ENCODE measurements around the gene CYP19A1.
A peak's percentile ranks its signal among the peaks of the same experiment; 100 is the strongest.
"Not testable (repeated sequence)": the region's sequence is repeated elsewhere in the genome, so short reads cannot be mapped to it uniquely, and the experiment has no call there.

CYP19A1 gene

GRCh38 chr15:51285399-51285798 lies 53.0 kb downstream of the CYP19A1 start:
- DNase-seq (ENCODE audit: extremely low read depth, insufficient read length) = no peak
- Histone ChIP-seq H3K36me3 (ENCODE audit: control insufficient read depth, insufficient read depth, low read length) (no peaks in the 10 kb centered on the region), H3K27me3 (replicated peaks; ENCODE audit: control insufficient read depth, insufficient read depth, low read length) (peaks cover 4% of the 10 kb centered on the region), H3K4me3 (replicated peaks; ENCODE audit: low read depth, low read length) (no peak overlapping the region)
- no peak for TF ChIP-seq CTCF (IDR thresholded peaks at IDR 0.05; ENCODE audit: insufficient read depth, low read length, poor library complexity, severe bottlenecking)

GRCh38 chr15:51284871-51285270 lies 53.5 kb downstream of the CYP19A1 start:
- Histone ChIP-seq H3K36me3 (ENCODE audit: control insufficient read depth, insufficient read depth, low read length) (no peaks in the 10 kb centered on the region), H3K4me3 (replicated peaks; ENCODE audit: low read depth, low read length) (no peak overlapping the region), H3K27me3 (replicated peaks; ENCODE audit: control insufficient read depth, insufficient read depth, low read length) (peaks cover 4% of the 10 kb centered on the region)
- no peak for TF ChIP-seq CTCF (IDR thresholded peaks at IDR 0.05; ENCODE audit: insufficient read depth, low read length, poor library complexity, severe bottlenecking)
- DNase-seq (ENCODE audit: extremely low read depth, insufficient read length) = no peak

GRCh38 chr15:51283026-51283425 lies 55.4 kb downstream of the CYP19A1 start:
- Histone ChIP-seq H3K4me3 (replicated peaks; ENCODE audit: low read depth, low read length) (no peak overlapping the region), H3K27me3 (replicated peaks; ENCODE audit: control insufficient read depth, insufficient read depth, low read length) (peaks cover 3% of the 10 kb centered on the region), H3K36me3 (ENCODE audit: control insufficient read depth, insufficient read depth, low read length) (no peaks in the 10 kb centered on the region)
- DNase-seq (ENCODE audit: extremely low read depth, insufficient read length) = peak; percentile 16
- peak; percentile 38 for TF ChIP-seq CTCF (IDR thresholded peaks at IDR 0.05; ENCODE audit: insufficient read depth, low read length, poor library complexity, severe bottlenecking)

- H3K4me3 ChIP-seq (replicated peaks; ENCODE audit: low read depth, low read length); H3K27me3 ChIP-seq (replicated peaks; ENCODE audit: control insufficient read depth, insufficient read depth, low read length); DNase-seq (ENCODE audit: extremely low read depth, insufficient read length); H3K36me3 ChIP-seq (ENCODE audit: control insufficient read depth, insufficient read depth, low read length): not testable (repeated sequence)
Observed at GRCh38 chr15:51282241-51282640, 56.2 kb downstream of the CYP19A1 start.

GRCh38 chr15:51281368-51281967 lies 56.9 kb downstream of the CYP19A1 start:
- TF ChIP-seq CTCF (IDR thresholded peaks at IDR 0.05; ENCODE audit: insufficient read depth, low read length, poor library complexity, severe bottlenecking) = peak; percentile 86
- peaks cover 1% of the 10 kb centered on the region; the same call in 1 of the 2 replicates for H3K27me3 ChIP-seq (replicated peaks; ENCODE audit: control insufficient read depth, insufficient read depth, low read length)
- no peaks in the 10 kb centered on the region for H3K36me3 ChIP-seq (ENCODE audit: control insufficient read depth, insufficient read depth, low read length)
- no peak overlapping the region for H3K4me3 ChIP-seq (replicated peaks; ENCODE audit: low read depth, low read length)
- peak; percentile 29 for DNase-seq (ENCODE audit: extremely low read depth, insufficient read length)

GRCh38 chr15:51280838-51281237 lies 57.6 kb downstream of the CYP19A1 start:
- Histone ChIP-seq H3K27me3 (replicated peaks; ENCODE audit: control insufficient read depth, insufficient read depth, low read length) (peaks cover under 1% of the 10 kb centered on the region; the same call in 1 of the 2 replicates), H3K4me3 (replicated peaks; ENCODE audit: low read depth, low read length) (no peak overlapping the region), H3K36me3 (ENCODE audit: control insufficient read depth, insufficient read depth, low read length) (no peaks in the 10 kb centered on the region)
- DNase-seq (ENCODE audit: extremely low read depth, insufficient read length) = no peak
- no peak for TF ChIP-seq CTCF (IDR thresholded peaks at IDR 0.05; ENCODE audit: insufficient read depth, low read length, poor library complexity, severe bottlenecking)

Data from GM06990 (cell line).